Measurements from ENCODE around the gene NUTF2.
"Not testable (repeated sequence)": the region's sequence is repeated elsewhere in the genome, so short reads cannot be mapped to it uniquely, and the experiment has no call there.

The NUTF2 gene

DNA sequence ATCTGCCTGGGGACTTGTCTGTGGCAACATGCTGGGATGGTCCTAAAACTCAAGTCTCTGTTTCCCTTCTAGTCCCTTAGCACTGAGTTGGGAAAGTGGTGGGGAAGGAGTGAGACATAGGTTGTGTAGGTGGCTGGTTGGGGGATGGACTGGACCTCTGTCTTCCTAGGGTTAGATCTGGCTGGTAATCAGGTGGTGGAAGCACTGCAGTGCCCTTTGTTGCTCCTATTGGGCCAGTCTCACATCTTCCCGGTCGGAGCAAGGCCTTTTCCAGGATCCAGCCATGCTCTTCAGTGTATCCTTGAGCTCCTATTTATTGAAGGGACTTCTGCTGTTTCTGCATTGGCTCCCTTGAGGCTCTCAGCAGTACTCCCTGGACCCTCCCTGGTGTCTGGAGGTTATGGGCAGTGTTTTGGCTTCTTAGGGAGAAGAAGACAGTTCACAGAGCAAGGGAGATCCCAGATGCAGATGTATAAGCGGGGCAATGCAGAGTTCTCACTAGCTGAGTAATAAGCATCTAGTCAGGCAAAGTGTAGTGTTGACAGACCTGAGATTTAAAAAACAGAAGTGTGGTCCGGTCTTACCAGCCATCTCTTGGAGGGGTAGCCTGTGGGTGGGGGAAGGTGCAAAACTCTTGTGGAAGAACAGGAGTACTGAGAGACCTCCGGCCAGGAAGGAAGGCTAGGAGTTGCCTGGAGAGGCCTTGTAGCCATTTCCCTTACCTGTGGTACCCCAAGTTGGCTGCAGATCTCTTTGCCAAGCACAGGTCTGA, 1.3 kb upstream of the NUTF2 start:
- DNase-seq (ENCODE audit: insufficient read length, low spot score) (no peak), FAIRE-seq (no peak)
- TF ChIP-seq POLR2A (IDR thresholded peaks at IDR 0.05; ENCODE audit: low read depth, low read length) = no peak

DNA sequence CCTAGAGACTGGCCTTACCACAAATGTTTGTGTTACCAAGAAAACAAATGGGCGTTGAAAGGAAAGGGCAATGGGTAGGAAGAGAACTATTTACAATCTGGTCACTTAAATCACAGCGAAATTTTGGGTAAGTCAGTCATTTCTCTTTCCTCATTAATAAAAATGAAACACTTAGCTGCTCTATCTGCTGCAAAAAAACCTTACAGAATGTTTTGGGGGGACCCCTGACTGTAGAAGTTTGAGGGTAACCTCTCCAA, 742 bp upstream of the NUTF2 start:
- no peak for TF ChIP-seq POLR2A (IDR thresholded peaks at IDR 0.05; ENCODE audit: low read depth, low read length)
- FAIRE-seq = no peak
- no peak for DNase-seq (ENCODE audit: insufficient read length, low spot score)

DNA sequence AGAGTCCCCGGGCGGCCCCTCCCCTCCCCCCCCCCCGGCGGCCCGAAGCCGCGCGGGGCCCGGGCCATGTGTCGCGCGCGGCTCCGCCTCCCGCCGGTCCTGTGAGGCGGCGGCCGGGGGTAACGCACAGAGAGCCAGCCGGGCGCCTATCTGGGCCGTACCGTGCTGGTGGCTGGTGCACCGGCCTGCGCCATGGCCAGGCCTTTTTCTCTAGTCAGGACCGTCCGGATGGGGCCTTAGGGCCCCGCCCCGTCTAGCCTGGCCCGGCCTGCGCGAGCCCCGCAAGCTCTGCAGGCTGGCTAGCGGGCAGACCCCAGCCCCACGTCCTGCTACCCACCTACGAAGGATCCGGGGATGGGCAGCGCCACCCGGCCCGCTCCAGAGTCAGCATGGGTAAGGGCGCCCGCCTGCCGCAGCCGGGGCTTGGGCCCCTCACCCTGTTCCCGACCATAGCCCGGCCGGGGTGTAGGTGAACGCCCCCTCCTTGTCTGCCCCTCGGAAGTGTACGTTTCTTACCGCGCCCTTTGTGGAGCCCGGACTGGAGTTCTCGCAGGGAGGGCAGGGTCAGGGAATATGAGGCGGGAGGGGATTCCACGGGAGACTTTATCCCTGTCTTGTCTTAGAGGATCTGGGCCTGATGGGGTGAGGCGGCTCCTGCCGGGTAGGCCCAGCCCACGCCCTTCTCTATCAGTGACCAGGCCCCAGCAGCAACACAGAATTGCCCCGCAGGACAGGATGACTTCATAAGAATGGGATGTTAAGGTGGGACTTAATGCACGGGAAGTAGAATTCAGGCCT, 530 bp downstream of the NUTF2 start, which contains the start of gene CENPT:
CENPT (minus strand) TSS at position 630 of the 798 bp plus-strand sequence. CDS start 13,834 bp downstream, outside the sequence.
- no peak for TF ChIP-seq POLR2A (IDR thresholded peaks at IDR 0.05; ENCODE audit: low read depth, low read length)
- DNase-seq (ENCODE audit: insufficient read length, low spot score) (peak; percentile 75), FAIRE-seq (no peak)

DNA sequence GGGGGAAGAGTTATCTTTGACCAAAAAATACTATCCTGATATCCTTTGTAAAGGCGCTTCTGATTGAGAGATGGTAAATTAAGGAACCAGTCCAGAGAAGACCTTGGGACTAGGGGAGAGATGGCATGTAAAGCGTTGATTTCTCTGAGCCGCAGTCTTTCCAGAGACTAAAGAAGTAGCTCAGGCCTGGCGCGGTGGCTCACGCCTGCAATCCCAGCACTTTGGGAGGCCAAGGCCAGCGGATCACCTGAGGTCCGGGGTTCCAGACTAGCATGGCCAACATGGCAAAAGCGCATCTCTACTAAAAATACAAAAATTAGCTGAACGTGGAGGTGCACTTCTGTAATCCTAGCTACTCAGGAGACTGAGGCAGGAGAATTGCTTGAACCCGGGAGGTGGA, 1.4 kb downstream of the NUTF2 start:
- DNase-seq (ENCODE audit: insufficient read length, low spot score) (no peak), FAIRE-seq (no peak)
- no peak for TF ChIP-seq POLR2A (IDR thresholded peaks at IDR 0.05; ENCODE audit: low read depth, low read length)

DNA sequence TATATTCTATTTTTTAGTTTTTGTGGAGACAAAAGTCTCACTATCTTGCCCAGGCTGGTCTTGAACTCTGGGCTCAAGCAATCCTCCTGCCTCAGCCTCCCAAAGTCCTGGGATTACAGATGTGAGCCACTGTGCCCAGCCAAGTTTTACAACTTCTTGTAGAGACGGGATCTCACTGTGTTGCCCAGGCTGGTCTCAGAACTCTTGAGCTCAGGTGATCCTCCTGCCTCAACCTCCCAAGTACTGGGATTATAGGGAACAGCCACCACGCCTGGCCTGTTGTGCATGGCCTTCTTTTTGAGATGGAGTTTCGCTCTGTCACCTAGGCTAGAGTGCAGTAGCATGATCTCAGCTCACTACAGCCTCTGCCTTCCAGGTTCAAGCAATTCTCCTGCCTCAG, 6.9 kb downstream of the NUTF2 start:
- FAIRE-seq (no peak), DNase-seq (ENCODE audit: insufficient read length, low spot score) (no peak)
- no peak for TF ChIP-seq POLR2A (IDR thresholded peaks at IDR 0.05; ENCODE audit: low read depth, low read length)

DNA sequence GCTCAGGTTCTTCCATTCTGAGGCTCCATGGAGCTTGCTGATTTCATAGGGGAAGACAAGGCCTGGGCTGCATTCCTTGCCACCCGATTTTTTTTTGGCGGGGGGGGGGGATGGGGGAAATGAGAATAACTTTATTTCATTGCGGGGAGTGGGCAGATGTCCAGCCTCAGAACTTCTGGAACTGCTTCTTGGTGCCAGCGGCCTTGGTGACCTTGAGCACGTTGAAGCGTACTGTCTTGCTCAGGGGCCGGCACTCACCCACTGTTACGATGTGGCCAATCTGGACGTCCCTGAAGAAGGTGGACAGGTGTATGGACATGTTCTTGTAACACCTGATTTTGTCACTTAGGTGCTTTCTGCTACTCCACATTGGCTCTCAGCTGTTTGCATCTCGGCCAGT, 9.1 kb downstream of the NUTF2 start:
- DNase-seq (ENCODE audit: insufficient read length, low spot score) = no peak
- no peak for FAIRE-seq
- no peak for TF ChIP-seq POLR2A (IDR thresholded peaks at IDR 0.05; ENCODE audit: low read depth, low read length)

DNA sequence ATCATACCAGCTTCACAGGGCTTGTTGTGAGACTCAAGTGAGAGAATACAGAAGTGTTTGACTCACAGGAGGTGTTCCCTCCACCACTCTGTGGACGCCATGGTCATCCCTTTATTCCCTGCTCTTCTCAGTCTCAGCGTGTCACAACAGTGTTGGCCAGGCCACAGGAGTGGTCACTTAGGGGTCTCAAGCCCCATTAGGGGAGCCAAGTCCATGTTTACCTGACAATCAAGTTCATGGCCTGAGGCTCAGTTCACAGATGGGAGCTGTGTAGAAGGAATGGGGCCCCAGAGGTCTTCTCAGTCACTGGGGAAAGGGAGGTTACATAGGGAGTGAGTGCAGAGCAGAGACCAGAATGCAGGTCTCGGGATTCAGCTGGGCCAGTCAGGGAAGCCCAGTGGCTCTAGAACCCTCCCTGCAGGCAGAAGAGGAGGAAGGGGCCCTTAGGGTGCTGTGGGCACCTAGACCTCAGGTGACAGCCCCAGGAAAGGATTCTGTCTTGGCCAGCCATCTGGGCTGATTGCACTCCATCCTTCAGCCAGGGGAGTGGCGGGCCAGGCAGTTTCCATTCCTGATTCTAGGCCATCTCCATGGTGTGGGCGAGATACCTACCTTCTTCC, 10.3 kb downstream of the NUTF2 start:
- DNase-seq (ENCODE audit: insufficient read length, low spot score) (no peak), FAIRE-seq (no peak)
- no peak for TF ChIP-seq POLR2A (IDR thresholded peaks at IDR 0.05; ENCODE audit: low read depth, low read length)

DNA sequence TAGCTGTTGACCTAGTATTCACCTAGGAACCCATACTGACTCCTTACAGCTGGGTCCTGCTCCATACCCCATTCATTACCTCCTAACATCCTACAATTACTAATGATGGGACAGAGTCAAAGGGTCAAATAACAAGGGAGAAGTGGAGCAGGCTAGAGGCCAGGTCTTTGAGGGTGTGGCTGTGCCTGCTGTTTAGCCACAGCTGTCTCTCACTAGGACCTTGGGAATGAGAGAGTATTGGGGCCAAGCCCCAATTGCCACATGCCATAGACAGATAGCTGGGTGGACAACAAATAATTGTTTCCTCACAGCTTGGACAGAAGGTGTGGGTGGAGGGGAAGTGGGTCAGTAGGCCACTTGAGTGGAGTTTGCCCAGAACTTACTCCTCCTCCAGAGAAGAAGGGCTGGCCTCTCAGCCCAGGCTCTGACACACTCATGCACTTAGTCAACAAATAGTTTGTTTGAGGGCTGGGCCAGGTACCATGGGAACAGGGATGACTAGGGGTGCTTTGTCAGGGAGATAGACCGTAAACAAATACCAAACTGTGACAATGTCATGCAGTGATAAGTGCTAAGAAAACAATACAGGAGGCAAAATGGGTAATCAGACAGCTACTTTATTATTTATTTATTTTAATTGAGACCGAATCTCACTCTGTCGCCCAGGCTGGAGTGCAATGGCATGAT, 11.0 kb downstream of the NUTF2 start:
- peak; percentile 75 for DNase-seq (ENCODE audit: insufficient read length, low spot score)
- FAIRE-seq = peak; percentile 53
- TF ChIP-seq POLR2A (IDR thresholded peaks at IDR 0.05; ENCODE audit: low read depth, low read length) = no peak

DNA sequence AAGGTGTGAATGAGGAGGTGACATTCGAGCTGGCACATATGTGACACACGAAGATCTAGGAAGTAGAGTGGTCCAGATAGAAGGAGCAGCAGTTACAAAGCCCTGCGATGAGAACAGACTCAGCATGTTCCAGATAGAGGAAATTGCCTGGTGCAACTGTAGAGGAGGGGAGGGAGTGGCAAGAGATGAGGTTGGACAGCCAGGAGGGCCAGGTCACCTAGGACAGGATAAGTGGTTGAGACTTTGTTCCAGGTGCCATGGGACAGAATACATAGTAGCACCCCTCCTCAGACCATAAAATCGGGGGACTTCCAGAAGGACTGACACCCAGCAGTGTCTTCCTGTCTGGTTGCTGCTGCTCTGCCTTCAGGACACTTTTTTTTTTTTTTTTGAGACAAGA, 11.8 kb downstream of the NUTF2 start:
- FAIRE-seq (no peak), DNase-seq (ENCODE audit: insufficient read length, low spot score) (no peak)
- no peak for TF ChIP-seq POLR2A (IDR thresholded peaks at IDR 0.05; ENCODE audit: low read depth, low read length)

DNA sequence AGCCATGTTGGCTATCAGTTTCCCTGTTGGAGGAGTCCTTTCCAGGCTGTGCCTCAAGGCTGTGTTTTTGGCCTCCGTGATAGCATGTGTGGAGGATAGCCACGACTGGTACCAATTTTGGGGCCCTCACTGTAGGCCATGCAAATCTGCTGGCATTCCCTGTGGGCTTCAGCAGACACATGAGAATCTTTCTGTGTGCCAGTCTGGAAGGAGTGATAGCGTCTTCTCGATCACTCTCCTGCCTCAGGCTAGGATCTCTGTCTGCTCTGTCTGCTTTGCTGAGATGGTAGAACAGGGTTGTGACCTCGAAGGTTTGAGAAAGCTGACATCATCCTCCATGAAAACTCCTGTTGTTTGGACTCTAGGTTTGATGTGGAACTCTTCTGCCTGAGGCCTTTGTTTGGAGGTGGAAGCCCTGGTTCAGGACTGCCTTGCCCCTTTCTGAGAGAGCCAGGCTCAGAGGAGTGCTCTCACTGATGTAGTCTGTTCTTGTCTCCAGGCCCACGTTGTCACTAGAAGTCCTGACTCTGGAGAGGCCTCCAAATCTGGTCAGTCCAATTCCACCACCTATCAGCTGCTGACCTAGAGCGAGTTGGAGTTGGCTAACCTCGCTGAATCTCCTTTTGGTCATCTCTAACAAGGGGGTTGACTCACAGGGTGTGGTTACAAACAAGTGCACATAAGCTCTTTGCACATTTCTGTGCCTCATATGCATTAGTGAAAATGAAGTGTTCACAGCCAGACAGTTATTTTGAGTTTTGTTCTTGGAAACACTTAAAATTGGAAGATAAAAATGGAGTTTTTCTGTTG, 14.1 kb downstream of the NUTF2 start:
- no peak for DNase-seq (ENCODE audit: insufficient read length, low spot score)

DNA sequence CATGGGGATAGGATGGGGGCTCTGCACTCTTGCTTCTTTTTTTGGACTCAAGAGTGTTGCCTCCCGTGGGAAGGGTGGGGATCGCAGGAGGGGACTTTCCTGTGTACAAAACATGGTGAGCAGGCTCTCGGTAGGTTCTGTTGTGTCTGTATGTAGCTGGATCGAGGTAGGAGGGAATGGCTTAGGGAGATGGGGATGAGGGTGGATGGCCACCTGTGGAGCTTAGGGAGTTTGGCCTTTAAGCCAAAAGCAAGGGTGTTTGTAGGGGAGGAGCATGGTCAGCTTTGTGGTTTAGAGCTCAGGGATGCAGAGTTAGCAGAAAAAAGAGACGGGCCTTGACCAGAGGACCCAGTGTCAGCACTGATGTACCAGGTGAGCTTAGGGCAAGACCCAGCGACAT, 15.1 kb downstream of the NUTF2 start:
- FAIRE-seq = no peak
- DNase-seq (ENCODE audit: insufficient read length, low spot score) = no peak
- no peak for TF ChIP-seq POLR2A (IDR thresholded peaks at IDR 0.05; ENCODE audit: low read depth, low read length)

More for the DNA sequence above, 14.1 kb downstream of the NUTF2 start:
- no peak for FAIRE-seq
- TF ChIP-seq POLR2A (IDR thresholded peaks at IDR 0.05; ENCODE audit: low read depth, low read length) = no peak

DNA sequence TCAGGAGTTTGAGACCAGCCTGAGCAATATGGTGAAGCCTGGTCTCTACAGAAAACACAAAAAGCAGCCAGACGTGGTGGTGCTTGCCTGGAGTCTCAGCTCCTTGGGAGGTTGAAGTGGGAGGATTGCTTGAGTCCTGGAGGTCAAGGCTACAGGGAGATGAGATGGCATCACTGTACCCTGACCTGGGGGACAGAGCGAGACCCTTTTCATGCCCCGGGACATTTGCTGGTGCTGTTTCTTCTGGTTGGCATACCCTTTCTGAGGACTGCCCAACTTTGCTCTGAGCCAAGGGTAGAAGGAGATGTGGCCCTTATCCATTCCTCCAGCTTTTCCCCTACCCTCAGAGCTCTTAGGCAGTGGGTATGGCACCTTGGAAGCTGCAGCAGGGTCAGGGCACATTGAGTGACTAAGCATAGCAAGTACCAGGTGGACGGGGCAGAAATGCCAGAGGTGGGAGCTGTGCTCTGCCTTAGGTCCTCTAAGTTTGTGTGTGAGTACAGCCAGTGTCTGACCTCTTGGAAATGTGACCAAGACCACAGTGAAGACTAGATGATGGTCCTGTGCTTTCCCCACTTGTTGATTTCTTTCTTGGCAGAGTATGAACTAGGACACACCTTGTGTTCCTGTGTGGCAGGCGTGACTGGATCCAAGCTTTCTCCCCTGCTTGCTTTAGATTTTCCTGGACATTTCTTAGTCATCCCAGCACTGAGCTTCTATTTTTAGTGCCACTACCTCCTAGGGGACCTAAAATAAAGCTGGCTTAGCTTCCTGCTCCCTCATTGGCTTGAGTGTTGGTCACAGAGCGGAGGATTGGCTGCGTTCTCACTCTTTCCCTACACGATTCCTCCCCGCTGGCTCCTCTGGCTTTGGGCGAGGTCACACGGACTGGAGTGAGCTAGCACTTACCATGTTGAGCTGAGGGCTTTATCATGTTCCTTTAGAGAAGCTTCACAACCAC, 16.2 kb downstream of the NUTF2 start:
- DNase-seq (ENCODE audit: insufficient read length, low spot score) (peak; percentile 49), FAIRE-seq (peak; percentile 58)
- no peak for TF ChIP-seq POLR2A (IDR thresholded peaks at IDR 0.05; ENCODE audit: low read depth, low read length)

DNA sequence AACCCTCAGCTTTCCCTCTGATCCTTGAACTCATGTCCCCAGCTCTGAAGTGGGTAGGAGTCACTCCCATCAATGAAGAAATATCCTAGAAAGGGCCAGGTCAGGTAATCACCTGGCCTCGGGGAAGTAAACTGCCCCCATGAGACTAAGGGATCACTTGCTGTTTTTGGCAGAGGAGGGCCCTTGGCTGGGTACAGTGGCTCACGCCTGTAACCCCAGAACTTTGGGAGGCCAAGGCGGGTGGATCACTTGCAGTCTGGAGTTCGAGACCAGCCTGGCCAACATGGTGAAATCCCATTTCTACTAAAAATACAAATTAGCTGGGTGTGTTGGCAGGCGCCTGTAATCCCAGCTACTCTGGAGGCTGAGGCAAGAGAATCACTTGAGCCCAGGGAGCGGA, 17.3 kb downstream of the NUTF2 start:
- not testable (repeated sequence) for FAIRE-seq; DNase-seq (ENCODE audit: insufficient read length, low spot score)
